NCI-H226 (cell line): Measurements from ENCODE around the gene PRKAG2.

Experiments
- DNase-seq: peaks from one replicate; pipeline ENCODE4 v3.0.0-alpha.2; 2015

Gene PRKAG2

DNA sequence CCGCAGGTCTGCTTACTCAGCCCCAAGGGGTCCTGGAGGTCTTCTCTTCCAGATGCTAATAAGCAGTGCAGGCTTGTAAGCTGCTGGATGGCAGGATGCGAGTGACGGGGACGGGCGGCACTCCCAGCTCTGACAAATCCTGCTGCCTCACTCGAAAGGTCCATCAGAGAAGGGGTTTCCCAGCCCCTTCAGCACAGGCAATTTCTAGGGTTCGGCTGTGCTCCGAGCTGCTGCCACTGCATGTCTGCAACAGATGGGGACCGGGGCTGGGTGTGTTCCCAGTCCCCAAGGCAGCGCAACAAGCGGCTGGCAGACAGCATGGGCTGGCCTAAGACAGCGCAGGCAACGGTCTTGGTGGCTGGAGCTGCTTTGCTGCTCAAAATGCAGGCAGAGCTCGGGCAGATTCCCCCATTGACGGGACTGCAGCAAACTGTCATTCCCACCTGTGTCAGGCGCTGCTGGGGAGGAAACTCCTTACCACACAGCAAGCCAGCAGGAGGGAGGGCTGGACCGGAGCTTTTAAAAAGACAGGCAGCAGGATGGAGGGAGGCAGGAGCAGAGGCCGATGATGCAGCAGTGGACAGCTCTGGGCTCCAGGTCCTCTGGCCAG is 62.4 kb downstream of the PRKAG2 start:
- DNase-seq: no peak

DNA sequence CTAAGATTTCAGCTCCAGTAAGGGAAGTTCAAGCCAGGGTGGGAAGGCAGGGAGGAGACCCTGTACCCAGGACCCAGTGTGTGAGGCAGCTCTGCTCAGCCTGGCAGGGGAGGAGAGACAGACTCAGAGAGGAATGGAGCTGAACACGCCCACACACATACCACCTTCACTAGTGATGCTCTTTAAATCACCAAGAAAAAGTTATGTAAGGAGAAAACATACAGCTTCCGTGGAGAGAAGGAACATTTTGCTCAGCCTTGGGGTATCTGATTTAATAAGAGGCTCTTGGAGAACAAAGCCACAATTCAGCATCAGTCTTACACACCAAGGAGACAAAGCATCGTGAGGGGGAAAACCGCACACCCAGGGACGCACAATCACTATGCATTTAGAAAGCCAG is 62.9 kb downstream of the PRKAG2 start:
- no peak for DNase-seq

DNA sequence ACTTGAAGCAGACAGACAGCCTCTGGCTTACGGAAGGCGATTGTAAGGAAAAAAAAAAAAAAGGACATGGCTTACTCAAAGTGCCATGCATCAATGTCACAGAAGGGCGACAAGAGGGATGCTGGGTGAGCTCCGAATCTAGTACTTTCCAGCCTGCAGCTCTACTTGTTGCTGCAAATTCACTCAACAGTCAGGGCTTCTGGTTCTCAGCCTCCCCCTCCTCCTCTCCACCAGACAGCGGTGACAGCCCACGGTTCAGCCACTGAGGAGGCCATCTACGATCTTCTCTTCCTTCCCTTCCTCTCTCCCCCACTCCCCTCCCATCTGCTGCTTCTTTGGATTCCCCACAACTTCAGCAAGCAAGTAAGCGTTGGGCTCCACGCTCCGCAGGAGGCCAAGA is 63.5 kb downstream of the PRKAG2 start:
- DNase-seq: no peak

DNA sequence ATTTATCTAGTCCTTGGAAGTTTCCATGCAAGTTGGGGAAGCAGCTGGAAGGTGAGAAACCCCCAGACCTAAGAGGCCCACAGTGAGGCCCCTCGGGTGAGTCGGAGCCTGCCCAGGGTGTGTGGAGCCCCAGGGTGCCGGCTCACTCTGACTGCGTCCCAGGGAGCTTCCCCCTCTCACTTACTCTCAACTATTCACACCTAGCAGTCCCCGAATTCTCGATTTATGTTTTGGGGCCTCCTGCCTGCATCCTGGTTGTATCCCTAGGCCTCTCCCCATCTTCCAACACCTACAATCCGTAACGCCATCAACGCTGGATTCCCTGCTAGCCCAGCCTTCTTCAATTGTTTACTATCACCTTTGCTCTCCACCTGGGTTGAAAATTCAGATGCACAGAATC is 63.9 kb downstream of the PRKAG2 start:
- DNase-seq: no peak

DNA sequence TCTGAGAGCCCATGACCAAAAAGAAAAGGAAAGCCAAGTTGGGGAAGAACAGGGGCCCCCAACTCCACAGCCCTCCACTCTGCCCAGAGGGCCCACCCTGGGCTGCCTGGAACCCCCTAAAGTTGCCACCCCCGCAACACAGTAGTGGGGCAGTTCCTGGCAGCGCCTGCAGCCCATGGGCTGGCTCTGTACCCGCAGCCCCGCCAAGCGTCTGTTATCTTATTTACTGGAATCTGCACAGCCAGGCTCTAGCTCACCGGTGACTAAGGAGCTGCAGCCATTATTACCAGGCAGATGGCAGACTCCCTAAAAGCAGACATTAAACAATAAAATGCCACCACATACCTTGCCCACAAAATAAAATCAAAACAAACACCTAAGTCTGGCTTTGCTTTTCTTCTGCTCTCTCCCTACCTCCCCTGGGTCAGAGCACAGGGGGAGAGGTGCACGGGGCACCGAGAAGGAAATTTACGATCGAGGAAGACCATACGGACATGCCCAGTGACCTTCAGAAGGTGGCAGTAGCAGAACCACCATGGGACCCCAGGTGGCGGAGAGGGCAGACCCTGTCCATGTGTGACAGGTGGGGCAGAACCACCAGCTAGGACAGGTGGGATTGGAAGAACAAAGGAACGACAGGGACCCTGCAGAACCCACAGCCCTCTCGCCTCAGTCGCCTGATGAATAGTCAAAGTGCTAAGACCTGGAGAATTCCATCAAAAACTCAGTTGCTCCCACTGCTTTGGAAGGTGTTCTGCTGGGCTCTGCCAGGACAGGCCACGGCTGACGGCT is 66.3 kb downstream of the PRKAG2 start:
- DNase-seq: no peak

DNA sequence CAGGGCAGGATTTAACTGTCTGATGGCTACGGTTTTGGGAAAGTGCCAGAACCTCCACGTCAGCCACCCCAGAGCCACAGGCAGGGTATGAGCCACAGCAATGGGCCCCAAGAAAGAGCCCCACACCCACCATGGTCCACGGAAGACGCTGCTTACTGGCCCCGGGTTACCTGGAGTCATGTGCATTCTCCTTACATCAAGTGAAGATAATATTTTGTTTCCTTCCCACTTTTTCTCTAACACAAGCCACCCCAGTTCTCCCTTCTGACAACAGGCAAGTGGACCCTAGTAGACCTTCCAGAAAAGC is 67.1 kb downstream of the PRKAG2 start:
- DNase-seq: no peak

DNA sequence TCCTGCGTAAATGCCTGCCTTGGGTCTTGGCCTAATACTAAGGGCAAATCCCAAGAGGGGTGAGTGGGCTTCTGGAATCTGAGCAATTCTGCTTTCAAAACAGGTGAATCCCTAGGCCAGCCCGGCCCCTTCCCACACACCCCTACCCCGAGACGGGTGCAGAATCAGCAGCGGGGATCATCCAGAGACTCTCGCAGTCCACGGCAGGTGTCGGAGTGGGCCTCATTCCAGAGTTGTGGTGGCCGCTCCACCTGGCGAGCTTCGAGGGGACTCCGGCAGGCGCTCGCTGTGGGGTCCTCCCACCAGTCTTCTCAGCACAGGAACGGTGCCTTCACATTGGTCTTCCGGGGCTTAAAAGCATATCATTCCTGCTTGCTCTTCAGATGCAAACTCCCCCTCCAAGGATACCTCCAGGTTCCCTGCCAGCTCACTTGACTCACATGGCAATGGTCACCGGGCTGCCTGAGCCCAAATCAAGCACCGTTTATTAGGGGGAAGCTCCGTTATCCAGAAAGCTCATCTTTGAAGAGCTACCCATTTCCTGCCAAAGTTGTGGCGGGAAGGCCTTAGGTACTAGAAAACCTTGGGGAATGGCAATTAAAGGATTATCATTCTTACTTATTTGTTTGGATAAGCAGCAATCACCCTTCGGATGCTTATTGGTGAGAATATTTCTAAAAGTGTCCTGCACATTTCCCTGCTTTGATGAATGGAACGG is 67.6 kb downstream of the PRKAG2 start:
- DNase-seq: no peak

DNA sequence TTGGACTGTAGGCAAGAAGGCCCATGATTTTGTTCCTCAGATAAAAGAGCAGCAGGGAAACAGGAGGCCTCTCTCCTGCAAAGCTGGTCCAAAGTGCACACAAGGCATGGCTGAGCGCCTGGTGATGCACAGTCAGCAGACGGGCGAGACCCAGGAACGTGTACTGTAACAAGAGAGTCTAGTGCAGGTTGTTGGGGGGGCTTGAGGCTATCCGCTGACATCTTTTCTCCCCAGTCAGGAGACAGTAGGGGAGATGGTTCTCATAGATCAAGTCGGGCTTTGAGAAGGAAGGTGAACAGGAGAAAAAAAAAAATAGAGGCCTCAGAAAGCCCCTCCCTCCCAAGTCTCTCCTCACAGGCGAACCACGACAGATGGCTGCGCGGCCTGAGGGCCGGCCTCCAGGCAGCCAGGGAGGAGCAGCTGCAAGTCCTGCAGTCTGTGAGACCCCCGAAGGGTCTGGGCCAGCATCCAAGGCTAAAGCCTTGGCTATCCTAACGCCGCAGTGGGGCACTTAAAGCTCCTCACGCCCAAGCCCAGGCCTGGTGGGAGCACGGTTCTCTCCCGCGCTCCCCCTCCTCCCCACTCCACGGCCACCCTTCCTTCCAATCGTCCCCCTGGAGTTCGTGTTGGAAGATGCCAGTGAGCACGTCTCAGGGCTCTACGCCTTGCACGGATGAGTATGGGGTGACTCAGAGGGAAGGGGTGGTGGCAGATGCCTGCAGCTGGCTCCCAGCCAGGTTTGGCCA is 68.3 kb downstream of the PRKAG2 start:
- DNase-seq: peak; percentile 26

DNA sequence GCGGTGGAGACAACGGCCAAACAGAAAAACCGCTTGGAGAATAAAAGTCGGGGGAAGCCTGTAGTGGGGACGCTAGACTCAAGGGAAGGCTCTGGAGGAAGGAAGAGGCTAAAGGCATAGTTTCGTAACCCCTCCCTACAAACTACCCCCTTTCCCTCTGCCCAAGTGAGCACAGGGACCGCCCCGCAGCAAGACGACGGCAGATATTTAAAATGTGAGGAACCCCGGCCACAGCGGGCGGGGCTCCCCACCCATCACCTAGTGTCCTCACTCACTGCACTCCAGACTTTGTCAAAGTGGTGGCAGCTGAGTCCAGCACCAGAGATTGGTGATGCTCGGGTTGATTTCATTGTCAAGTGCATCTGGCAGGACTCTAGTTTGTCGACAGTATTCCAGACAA is 69.1 kb downstream of the PRKAG2 start:
- DNase-seq: no peak

DNA sequence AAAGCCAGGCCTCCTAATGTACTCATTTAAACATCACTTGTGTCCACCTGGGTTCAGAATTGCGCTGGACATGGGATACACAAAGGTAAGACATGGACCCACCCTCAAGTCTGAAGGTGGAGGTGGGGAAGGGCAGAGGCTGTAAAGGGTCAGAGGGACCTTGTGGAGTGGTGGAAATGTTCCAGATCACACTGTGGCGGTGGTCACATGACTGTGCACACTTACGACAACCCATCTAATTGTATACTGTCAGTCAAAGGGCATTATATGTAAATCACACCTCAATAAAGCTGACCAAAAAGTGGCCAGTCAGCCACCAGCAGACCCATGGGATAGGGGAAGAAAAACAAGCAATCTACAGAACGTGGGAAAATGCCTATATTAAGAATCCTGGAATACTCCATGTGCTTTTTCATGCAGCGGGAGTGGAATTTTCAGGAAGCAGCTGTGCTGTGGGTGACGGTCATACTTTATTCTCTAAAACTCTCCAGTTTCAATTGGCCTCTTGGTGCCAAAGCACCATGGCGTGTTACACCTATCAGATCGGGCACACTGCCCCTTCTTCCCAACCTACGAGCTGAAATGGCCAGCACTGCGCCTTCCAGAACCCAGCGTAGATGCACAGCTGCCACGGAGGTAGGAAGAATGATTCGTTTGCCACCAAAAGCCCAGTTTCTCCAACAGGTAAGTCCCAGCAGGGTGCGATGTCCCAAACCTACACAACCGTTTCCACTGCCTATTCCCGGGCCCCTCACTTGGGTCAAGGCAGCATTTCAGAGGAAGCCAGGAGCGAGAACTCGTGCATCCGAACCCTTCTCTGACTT is 69.8 kb downstream of the PRKAG2 start:
- no peak for DNase-seq

DNA sequence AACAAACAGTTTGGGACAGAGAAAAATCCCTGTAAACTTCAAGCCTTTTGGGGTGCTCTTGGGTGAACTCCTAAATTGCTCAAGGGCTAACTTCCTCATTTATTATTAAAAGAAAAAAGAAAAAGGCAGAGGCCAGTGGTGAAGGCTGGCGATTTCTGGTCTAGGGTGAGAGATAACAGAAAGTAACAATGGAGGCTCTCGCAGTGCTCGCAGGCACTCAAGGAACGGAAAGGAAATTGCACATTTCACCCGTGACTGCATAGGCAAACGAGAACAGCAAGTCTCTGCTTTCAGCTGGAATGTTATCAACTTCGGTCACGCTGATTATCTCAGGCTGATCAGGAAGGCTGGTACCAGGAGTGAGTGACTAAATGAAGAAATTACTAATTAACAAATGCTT is 70.7 kb downstream of the PRKAG2 start:
- no peak for DNase-seq

DNA sequence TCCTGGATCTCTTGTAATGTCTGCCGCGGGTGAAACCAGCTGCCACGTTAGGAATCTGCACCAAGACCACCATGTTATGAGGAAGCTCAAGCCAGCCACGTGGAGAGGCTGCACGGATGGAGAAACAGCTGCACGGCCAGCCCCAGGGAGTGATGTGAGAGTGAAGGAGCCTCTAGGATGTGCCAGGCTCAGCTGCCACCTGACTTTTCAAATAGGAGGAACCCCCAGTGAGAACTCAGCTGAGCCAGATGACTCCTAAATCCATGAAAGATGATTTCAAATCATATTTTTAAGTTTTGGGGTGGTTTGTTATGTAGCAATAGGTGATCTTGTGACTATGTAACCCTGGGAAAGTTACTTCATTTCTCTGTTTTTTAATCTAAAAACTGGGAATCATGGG is 71.7 kb downstream of the PRKAG2 start:
- DNase-seq: no peak

DNA sequence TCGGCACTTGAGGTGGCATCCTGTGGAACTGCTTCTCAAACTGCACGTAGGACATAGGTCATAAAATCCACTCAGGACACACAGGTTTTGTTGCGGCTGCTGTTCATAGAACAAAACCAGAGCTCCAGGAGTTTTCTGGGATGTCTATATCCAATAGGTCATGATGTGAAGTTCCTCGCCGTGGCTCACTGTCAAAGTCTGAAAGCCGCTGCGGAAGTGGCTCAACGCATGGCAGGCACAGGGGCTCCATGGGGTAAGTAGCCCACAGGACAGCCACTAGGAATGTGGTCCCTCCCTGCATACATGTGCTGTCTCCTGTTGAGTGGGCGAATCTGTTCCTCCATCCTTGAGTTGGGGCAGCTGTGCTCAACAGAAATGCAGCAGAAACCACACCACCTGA is 72.2 kb downstream of the PRKAG2 start:
- DNase-seq: no peak

DNA sequence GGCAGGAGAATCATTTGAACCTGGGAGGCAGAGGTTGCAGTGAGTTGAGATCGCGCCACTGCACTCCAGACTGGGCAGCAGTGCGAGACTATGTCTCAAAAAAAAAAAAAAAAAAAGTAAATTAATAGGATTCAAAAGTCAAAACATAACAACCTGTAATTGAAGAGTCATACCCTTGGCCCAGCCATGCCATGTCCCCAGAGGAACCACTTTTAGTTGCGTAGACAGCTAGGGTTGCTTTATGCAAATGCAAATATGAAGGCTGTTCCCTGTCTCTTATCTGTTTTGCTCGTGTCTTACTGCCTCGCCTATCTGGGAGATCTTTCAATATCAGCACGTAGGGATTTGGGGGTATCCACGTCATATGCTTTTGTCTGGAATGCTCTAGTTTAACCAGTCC is 73.1 kb downstream of the PRKAG2 start:
- no peak for DNase-seq

DNA sequence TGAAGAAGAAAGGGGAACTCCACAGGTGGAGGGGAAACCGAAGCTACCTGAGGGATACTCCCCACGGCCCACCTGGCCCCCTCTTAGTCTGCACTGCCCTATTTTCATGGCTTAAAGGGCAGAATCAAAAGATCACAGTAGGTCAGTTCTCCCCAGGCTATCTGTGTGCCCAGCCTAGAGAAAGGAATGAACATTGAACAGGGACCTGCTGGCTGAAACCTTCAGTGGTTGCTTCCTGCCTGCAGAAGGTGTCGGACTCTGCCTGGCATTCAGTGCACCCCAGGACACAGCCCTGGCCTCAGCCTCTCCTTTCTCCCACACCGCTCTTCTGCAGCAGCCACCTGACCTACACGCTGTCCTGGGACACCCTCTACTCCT is 74.5 kb downstream of the PRKAG2 start:
- DNase-seq: no peak

DNA sequence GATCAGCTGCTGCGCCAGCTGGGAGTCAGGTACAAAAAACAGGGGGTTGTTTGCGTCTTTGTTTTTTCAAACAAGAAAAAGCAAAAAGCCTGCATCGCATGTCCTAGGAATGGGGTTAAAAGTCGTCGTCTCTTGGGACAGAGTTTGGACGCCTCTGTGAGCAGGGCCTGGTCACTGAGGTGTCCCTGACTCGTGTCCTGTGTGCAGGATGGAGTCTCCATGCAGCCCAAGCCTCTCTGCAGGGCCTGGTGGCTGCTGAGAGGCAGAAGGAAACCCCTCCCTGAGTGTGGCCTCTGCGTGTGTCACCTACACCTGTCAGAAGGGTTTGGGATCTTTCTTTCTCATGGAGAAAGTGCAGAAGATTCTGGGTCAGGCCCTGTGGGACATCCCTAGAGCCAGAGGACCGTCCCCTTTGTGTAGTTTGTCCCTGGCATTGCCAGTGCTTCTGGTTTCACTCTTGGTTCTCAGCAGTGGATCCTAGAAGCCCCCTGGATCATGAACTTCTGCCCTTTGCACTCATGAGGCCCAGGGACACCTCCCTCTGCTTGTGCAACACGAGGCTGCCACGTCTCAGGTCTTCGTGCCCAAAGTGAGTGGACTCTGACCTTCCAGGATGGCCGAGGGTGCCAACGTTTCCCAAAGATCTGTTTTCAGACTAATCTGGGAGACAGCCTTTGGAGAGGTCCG is 75.0 kb downstream of the PRKAG2 start:
- DNase-seq: no peak

DNA sequence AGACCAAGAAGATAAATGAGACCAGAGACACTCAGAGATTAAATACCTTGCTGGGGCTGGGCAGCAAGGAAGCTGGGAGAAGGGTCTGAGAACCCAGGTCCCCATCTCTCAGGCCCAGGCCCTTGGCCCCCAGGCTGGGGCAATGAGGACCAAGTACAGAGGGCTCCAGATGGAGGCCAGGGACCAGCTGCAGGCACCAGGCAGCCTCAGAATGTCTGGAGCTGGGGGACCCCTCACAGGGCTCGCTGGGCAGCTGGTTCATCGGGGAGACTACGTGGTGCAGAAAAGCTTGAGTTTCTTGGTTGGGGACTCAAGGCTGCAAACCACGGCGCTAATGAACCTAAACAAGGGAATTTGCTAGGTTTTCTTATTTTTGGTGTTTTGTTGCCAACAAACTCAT is 75.6 kb downstream of the PRKAG2 start:
- no peak for DNase-seq

DNA sequence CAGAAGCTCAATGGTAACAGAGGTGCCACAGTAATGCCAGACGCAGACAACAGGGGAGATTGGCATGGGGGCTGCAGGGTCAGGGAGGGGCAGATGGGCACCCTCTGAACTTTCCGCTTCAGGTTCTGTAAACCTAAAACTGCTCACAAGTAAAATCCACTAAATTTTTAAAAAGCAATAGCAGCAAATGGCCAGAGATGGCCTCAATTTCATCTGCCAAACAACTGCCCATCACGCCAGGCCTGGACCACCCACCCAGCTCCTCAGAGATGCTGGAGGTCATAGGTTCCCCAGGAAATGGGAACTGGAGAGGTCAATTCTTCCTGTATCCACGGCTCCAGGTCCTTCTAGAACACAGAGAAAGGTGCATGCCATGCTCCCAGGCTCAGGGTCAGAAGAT is 76.1 kb downstream of the PRKAG2 start:
- no peak for DNase-seq

DNA sequence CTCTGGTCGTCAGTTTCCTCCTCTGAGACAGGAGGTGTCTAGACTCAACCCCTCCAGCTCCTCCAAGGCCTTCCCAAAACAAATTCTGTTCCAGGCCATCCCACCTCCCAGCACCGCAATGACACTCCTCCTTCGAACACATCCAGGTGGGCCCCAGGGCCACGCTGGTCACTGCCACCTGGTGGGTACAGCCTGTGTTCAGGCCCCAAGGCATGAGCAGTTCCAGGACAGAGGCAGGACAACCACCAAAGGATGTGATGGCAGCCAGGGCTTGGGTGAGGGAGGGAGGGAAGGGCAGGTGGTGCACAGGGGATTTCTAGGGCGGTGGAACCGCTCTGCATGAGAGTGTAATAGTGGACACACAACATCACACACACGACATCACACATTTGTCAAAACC is 76.5 kb downstream of the PRKAG2 start:
- no peak for DNase-seq

DNA sequence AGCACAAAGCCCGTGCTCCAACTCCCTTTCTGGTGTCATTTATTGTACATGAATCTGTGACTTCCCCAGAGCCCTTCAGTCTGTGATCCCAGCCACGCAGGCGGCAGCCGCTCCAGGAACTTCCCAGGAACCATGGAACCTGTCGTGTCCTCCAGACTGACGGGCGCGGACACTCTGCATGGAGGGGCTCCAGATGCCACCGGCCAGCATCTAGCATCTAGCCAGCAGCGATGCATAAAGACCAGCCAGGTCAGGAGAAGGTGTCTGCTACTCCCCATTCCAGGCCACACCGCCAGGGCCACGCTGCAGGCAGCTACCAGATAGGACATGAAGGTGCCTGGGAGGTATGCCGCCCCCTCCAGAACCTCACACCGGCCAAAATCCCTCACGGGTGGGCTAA is 77.4 kb downstream of the PRKAG2 start:
- DNase-seq: no peak

DNA sequence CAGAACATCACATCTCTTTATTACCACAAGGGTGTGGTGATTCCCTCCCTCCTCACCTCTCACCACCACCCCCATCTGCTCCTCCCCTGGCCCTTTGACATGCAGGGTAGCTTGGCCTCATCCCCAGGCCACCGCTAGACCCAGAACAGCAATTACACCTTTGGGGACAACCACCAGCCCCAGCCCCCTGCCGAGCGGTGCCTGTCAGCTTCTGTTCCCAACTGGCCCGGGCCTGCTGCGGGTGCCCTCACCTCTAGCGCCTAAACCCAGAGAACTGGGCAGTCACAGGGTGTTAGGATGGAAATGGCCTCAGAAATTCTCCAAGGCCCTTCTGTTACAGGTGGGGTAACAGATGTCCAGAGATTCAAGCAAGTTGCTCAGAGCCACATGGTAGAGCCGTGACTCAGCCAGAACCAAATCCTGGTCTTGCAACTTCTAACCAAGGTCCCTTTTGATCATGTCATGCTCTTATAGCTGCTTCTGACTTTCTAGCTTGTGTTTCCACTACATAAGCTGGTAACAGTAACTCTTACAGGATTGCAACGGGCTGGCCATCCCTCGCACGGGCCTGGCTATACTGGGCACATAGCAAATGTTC is 78.0 kb downstream of the PRKAG2 start:
- DNase-seq: no peak
